ENCODE results near the gene CCNT1. TPM values are rescaled to one million over a fixed set of nuclear protein-coding genes. Genes with fewer than 3 reads are reported as not detected.
A peak's percentile ranks its signal among the peaks of the same experiment; 100 is the strongest.

CCNT1 gene
- total and polyA plus RNA-seq, 2 of the 13 experiments (the other 11 are each of a cell fraction or from before 2014, with no cell fraction given), result 18.0 to 28.2 TPM

DNA sequence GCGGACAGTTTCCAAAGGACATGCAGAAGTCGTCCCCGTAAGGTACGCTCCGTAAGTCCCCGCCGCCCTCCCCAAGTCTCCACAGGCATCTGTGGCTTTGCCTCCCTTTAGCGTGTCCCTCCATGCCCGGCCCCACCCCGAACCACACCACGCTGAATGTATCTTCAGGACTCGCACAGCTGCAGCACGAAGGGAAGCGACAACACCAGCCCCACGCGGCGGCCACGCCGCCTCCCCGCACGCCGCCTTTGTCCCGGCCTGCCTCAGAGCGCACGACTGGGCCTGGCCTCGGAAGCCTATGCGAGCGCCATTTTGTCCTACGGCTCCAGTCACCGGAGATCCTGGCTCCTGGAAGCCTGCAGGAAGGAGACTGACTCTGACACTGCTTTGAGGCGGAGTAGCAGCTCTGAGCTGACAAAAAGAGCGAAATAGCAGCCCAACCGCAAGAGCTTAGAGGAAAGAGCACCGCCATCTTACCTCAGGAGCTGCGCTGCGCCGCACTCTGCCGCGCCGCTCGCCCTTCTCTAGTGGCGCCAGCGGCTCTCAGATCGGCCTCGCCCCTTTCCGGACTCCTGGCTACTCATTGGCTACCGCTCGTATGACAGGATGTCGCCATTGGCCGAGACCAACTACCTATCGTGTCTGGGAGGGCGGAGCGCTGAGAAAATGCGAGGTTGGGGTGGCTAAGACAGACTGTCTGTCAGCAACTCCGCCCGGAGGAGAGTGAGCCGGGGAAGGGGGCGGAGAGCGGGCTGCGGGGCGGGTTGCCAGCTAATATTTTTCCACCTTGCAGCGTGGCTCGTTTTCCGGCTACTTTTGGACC, 34.6 kb downstream of the CCNT1 start, which contains the start of gene KANSL2 (continued):
- TF ChIP-seq ZC3H13 (CRISPR knock-in tag; IDR thresholded peaks at IDR 0.05), result no peak; the same call in 1 of the 2 replicates
- TF ChIP-seq SIN3A (IDR thresholded peaks at IDR 0.05; ENCODE audit: borderline replicate concordance, low read depth, low read length), result peak; percentile 45; the same call in 1 of the 2 replicates
- TF ChIP-seq KAT2B (IDR thresholded peaks at IDR 0.05; ENCODE audit: borderline replicate concordance, low read depth, low read length), result no peak
- peak; percentile 72; the same call in 1 of the 2 replicates for TF ChIP-seq KDM5A (IDR thresholded peaks at IDR 0.05; ENCODE audit: borderline replicate concordance, low read length)
- TF ChIP-seq, protein P1, sequence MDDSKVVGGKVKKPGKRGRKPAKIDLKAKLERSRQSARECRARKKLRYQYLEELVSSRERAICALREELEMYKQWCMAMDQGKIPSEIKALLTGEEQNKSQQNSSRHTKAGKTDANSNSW (CRISPR knock-in tag; IDR thresholded peaks at IDR 0.05; ENCODE audit: borderline replicate concordance), result no peak
- TF ChIP-seq, protein P2, sequence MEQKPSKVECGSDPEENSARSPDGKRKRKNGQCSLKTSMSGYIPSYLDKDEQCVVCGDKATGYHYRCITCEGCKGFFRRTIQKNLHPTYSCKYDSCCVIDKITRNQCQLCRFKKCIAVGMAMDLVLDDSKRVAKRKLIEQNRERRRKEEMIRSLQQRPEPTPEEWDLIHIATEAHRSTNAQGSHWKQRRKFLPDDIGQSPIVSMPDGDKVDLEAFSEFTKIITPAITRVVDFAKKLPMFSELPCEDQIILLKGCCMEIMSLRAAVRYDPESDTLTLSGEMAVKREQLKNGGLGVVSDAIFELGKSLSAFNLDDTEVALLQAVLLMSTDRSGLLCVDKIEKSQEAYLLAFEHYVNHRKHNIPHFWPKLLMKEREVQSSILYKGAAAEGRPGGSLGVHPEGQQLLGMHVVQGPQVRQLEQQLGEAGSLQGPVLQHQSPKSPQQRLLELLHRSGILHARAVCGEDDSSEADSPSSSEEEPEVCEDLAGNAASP (CRISPR knock-in tag; IDR thresholded peaks at IDR 0.05; ENCODE audit: borderline replicate concordance), result peak; percentile 72; the same call in 1 of the 2 replicates
- TF ChIP-seq, protein P3, sequence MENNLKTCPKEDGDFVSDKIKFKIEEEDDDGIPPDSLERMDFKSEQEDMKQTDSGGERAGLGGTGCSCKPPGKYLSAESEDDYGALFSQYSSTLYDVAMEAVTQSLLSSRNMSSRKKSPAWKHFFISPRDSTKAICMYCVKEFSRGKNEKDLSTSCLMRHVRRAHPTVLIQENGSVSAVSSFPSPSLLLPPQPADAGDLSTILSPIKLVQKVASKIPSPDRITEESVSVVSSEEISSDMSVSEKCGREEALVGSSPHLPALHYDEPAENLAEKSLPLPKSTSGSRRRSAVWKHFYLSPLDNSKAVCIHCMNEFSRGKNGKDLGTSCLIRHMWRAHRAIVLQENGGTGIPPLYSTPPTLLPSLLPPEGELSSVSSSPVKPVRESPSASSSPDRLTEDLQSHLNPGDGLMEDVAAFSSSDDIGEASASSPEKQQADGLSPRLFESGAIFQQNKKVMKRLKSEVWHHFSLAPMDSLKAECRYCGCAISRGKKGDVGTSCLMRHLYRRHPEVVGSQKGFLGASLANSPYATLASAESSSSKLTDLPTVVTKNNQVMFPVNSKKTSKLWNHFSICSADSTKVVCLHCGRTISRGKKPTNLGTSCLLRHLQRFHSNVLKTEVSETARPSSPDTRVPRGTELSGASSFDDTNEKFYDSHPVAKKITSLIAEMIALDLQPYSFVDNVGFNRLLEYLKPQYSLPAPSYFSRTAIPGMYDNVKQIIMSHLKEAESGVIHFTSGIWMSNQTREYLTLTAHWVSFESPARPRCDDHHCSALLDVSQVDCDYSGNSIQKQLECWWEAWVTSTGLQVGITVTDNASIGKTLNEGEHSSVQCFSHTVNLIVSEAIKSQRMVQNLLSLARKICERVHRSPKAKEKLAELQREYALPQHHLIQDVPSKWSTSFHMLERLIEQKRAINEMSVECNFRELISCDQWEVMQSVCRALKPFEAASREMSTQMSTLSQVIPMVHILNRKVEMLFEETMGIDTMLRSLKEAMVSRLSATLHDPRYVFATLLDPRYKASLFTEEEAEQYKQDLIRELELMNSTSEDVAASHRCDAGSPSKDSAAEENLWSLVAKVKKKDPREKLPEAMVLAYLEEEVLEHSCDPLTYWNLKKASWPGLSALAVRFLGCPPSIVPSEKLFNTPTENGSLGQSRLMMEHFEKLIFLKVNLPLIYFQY (CRISPR knock-in tag; IDR thresholded peaks at IDR 0.05; ENCODE audit: borderline replicate concordance), result no peak
- no peak for TF ChIP-seq ZFP36L1 (CRISPR knock-in tag; IDR thresholded peaks at IDR 0.05)
- TF ChIP-seq ZNF777 (CRISPR knock-in tag; IDR thresholded peaks at IDR 0.05), result peak; percentile 86
- no peak for TF ChIP-seq ZNF550 (CRISPR knock-in tag; IDR thresholded peaks at IDR 0.05; ENCODE audit: borderline replicate concordance)
- no peak for TF ChIP-seq NR2F2 (IDR thresholded peaks at IDR 0.05; ENCODE audit: borderline replicate concordance, low read depth)
- TF ChIP-seq SNAPC2 (CRISPR knock-in tag; IDR thresholded peaks at IDR 0.05), result peak; percentile 83; the same call in 1 of the 2 replicates
- no peak for TF ChIP-seq IKZF4 (CRISPR knock-in tag; IDR thresholded peaks at IDR 0.05; ENCODE audit: borderline replicate concordance, low read depth, not compliant biosample characterization)
- TF ChIP-seq NFE2L1 (CRISPR knock-in tag; IDR thresholded peaks at IDR 0.05; ENCODE audit: borderline replicate concordance), result peak; percentile 29; the same call in 1 of the 2 replicates
- peak; percentile 22; the same call in 1 of the 2 replicates for TF ChIP-seq KLF13 (CRISPR knock-in tag; IDR thresholded peaks at IDR 0.05)
- peak; percentile 27 for TF ChIP-seq ZNF451 (CRISPR knock-in tag; IDR thresholded peaks at IDR 0.05)
- TF ChIP-seq HNRNPLL (IDR thresholded peaks at IDR 0.05; ENCODE audit: low read depth, low read length, poor library complexity, severe bottlenecking), result peak; percentile 77
- no peak for TF ChIP-seq ZNF75D (CRISPR knock-in tag; IDR thresholded peaks at IDR 0.05; ENCODE audit: borderline replicate concordance)
- TF ChIP-seq, protein P4, sequence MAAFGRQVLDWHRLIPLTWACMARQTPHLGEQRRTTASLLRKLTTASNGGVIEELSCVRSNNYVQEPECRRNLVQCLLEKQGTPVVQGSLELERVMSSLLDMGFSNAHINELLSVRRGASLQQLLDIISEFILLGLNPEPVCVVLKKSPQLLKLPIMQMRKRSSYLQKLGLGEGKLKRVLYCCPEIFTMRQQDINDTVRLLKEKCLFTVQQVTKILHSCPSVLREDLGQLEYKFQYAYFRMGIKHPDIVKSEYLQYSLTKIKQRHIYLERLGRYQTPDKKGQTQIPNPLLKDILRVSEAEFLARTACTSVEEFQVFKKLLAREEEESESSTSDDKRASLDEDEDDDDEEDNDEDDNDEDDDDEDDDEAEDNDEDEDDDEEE (CRISPR knock-in tag; IDR thresholded peaks at IDR 0.05), result peak; percentile 64; the same call in 1 of the 2 replicates
- TF ChIP-seq ZNF772 (CRISPR knock-in tag; IDR thresholded peaks at IDR 0.05), result no peak
- TF ChIP-seq PHF21A (CRISPR knock-in tag; IDR thresholded peaks at IDR 0.05), result peak; percentile 57; the same call in 1 of the 2 replicates
- no peak for TF ChIP-seq ZNF841 (CRISPR knock-in tag; IDR thresholded peaks at IDR 0.05; ENCODE audit: borderline replicate concordance)
